ENCODE results near the gene ZMPSTE24. TPM values are rescaled to one million over a fixed set of nuclear protein-coding genes. Genes with fewer than 3 reads are reported as not detected.
A peak's percentile ranks its signal among the peaks of the same experiment; 100 is the strongest.

The ZMPSTE24 gene
- total RNA-seq, 1 experiment from 2014 or later = 55.7 TPM

- DNase-seq (ENCODE audit: low read depth) = no peak
Observed at GRCh38 chr1:40258445-40258769, 371 bp downstream of the ZMPSTE24 start.

- no peak for DNase-seq (ENCODE audit: low read depth)
Observed at GRCh38 chr1:40264354-40264781, 6.3 kb downstream of the ZMPSTE24 start.

- no peak for DNase-seq (ENCODE audit: low read depth)
Observed at GRCh38 chr1:40265298-40265697, 7.3 kb downstream of the ZMPSTE24 start.

GRCh38 chr1:40265919-40266318 is 7.9 kb downstream of the ZMPSTE24 start:
- no peak for DNase-seq (ENCODE audit: low read depth)

GRCh38 chr1:40266786-40267535 is 8.9 kb downstream of the ZMPSTE24 start:
- no peak for DNase-seq (ENCODE audit: low read depth)

GRCh38 chr1:40267767-40268187 is 9.7 kb downstream of the ZMPSTE24 start:
- peak; percentile 33 for DNase-seq (ENCODE audit: low read depth)

GRCh38 chr1:40268211-40268610 is 10.2 kb downstream of the ZMPSTE24 start:
- DNase-seq (ENCODE audit: low read depth) = no peak

- peak; percentile 2 for DNase-seq (ENCODE audit: low read depth)
Observed at GRCh38 chr1:40270152-40270834, 12.3 kb downstream of the ZMPSTE24 start.

GRCh38 chr1:40272653-40273213 is 14.7 kb downstream of the ZMPSTE24 start:
- DNase-seq (ENCODE audit: low read depth) = no peak

GRCh38 chr1:40273547-40274166 is 15.6 kb downstream of the ZMPSTE24 start:
- DNase-seq (ENCODE audit: low read depth) = no peak

GRCh38 chr1:40274331-40274730 is 16.3 kb downstream of the ZMPSTE24 start:
- no peak for DNase-seq (ENCODE audit: low read depth)

GRCh38 chr1:40276122-40276521 is 18.1 kb downstream of the ZMPSTE24 start:
- no peak for DNase-seq (ENCODE audit: low read depth)

GRCh38 chr1:40281853-40282252 is 23.8 kb downstream of the ZMPSTE24 start:
- DNase-seq (ENCODE audit: low read depth) = no peak

GRCh38 chr1:40291293-40291692 is 33.3 kb downstream of the ZMPSTE24 start:
- DNase-seq (ENCODE audit: low read depth) = no peak

- peak; percentile 75 for DNase-seq (ENCODE audit: low read depth)
Observed at GRCh38 chr1:40299366-40300248, 41.6 kb downstream of the ZMPSTE24 start.

GRCh38 chr1:40300249-40300567 is 42.2 kb downstream of the ZMPSTE24 start:
- DNase-seq (ENCODE audit: low read depth) = no peak

- DNase-seq (ENCODE audit: low read depth) = no peak
Observed at GRCh38 chr1:40300651-40301050, 42.6 kb downstream of the ZMPSTE24 start.

GRCh38 chr1:40301066-40301465 is 43.0 kb downstream of the ZMPSTE24 start:
- DNase-seq (ENCODE audit: low read depth) = no peak

- DNase-seq (ENCODE audit: low read depth) = no peak
Observed at GRCh38 chr1:40301541-40302299, 43.7 kb downstream of the ZMPSTE24 start.

GRCh38 chr1:40302475-40302874 is 44.4 kb downstream of the ZMPSTE24 start:
- no peak for DNase-seq (ENCODE audit: low read depth)

Data from HT1080 (cell line).